RWPE1 (cell line): ENCODE measurements around the gene JMJD8.

Source experiments
- CTCF ChIA-PET: fragments of 350-600 bp; sonication (Branson Sonifier 250); formaldehyde crosslinking; extraction: SDS; loops from one replicate; lab custom pipeline; 2021; lab: Yijun Ruan, JAX
- POLR2A ChIA-PET: fragments of 400-600 bp; formaldehyde crosslinking; extraction: SDS; loops from one replicate; lab custom pipeline; 2020; ENCODE audit warnings: antibody characterized with exemption; ENCODE audit not compliant: low non-redundant PET; lab: Yijun Ruan, JAX
- DNase-seq: peaks from one replicate; pipeline ENCODE4 v3.0.0; 2012; ENCODE audit warnings: low spot score
- H3K27ac ChIP-seq: fragments of 450-650 bp; 2 replicates; pipeline ENCODE4 v1.5.1; 2017
- TF ChIP-seq, protein P1 (sequence below): fragments of 450-650 bp; conservative IDR thresholded peaks from 2 replicates; pipeline ENCODE4 v1.5.1; 2017; ENCODE audit warnings: low read depth, mild to moderate bottlenecking

The JMJD8 gene

DNA sequence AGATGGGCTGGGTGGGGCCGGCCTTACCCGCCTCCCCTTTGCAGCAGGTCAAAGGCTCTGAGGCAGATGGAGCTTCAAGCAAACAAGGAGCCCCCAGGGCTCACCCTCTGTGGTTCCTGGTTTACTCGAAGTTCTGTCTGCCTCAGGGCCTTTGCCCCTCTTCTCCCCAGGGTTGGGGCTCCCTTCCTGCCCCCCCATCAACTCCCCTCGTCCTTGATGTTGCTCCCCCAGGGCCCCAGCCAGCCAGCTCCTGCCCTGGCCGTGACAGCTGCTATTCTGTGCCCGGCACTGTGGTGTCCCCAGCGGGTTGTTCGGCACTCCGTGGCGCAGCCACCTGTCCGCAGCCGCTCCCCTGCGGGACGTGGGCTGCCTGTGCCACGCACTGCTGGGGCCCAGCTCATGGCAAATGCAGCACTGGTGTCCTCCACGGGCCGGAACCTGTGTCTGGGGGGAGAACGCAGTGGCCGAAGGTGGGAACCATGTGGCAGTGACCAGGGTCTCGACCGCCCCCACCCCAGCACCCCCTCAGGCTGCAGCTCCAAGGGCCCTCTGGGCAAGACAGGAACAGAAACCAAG lies 26.5 kb upstream of the JMJD8 start:
- TF ChIP-seq, protein P1, sequence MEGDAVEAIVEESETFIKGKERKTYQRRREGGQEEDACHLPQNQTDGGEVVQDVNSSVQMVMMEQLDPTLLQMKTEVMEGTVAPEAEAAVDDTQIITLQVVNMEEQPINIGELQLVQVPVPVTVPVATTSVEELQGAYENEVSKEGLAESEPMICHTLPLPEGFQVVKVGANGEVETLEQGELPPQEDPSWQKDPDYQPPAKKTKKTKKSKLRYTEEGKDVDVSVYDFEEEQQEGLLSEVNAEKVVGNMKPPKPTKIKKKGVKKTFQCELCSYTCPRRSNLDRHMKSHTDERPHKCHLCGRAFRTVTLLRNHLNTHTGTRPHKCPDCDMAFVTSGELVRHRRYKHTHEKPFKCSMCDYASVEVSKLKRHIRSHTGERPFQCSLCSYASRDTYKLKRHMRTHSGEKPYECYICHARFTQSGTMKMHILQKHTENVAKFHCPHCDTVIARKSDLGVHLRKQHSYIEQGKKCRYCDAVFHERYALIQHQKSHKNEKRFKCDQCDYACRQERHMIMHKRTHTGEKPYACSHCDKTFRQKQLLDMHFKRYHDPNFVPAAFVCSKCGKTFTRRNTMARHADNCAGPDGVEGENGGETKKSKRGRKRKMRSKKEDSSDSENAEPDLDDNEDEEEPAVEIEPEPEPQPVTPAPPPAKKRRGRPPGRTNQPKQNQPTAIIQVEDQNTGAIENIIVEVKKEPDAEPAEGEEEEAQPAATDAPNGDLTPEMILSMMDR: no peak
- H3K27ac ChIP-seq: peak overlapping the region; percentile 95
- DNase-seq: no peak
- POLR2A ChIA-PET: interaction anchor here (0.6 to 0.9 kb wide), 2 partner anchors 22 to 78 kb away, joined by 3 read pairs; partner anchors contain the start of genes CHTF18 and RPUSD1
- CTCF ChIA-PET: interaction anchor here (0.5 to 0.9 kb wide), 3 partner anchors 23 to 93 kb away, joined by 3 to 4 read pairs (median 3); partner anchors contain the start of gene RPUSD1

DNA sequence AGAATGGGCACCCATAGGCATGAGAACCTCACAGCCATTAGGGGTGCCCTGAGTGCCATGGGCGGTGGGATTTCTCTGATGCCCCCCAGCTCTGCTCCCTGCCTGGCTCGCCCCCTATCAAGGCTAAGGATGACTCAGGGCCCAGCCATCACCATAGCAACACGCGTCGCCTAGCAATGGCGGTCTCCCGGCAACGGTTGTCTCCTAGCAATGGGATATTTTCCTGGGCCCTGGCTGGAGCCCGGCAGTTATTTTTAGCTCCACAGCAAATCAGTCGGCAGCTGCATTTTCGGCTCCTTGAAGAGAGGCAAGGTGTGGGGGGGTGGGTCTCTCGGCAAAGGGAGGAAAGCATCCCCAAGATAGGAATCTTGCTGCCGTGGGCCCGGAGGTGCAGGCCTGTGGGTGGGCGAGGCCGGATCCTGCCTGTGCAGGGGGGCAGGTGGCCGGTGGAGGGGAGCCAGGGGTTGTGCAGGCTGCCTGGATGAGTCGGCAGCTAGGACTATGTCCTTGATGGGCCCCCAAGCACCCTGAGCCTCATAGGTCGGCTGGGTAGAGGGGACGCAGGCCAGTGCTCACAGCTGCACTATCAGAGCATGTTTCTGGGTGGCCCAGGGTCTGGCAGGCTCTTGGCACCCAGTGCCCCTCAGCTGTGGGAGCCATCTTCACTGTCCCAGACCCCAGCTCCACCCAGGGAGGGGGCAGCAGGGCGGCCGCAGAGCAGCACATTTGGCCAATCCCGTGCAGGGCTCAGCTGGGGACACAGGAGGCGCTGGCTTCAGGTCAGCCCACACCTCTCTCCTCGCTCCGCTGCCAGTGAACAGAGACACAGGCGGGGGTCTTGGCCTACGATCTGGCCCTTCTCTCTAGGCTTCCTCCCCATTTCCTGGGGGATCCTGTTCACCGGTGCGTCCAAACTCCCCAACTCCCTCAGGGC lies 25.7 kb upstream of the JMJD8 start:
- ChIA-PET POLR2A (interaction anchor here (0.6 to 0.9 kb wide), 2 partner anchors 78 to 1087 kb away, joined by 3 read pairs; partner anchors contain the start of genes CHTF18 and RPUSD1), CTCF (interaction anchor here (0.6 kb wide), 1 partner anchor 393 kb away, joined by 3 read pairs; no protein-coding TSS in a partner anchor)
- H3K27ac ChIP-seq: peak overlapping the region; percentile 95
- TF ChIP-seq, protein P1: no peak
- DNase-seq: peak; percentile 70

DNA sequence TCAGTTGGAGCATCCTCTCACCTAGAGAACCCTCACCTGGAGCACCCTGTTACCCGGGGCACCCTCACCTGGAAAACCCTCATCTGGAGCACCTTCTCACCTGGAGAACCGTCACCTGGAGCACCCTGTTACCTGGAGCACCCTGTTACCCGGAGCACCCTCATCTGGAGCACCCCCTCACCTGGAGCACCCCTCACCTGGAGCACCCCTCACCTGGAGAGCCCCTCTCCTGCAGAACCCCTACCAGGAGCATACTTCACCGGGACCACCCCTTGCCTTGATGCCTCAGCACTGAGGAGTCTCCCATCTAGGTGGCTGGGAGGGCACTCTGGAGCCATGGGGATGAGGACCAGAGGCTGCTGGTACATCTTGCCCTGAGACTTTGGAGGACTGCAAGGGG lies 24.8 kb upstream of the JMJD8 start:
- TF ChIP-seq, protein P1: no peak
- CTCF ChIA-PET: interaction anchor here (0.6 kb wide), 1 partner anchor 394 kb away, joined by 3 read pairs; no protein-coding TSS in a partner anchor
- DNase-seq: no peak
- POLR2A ChIA-PET: interaction anchor here (0.6 kb wide), 1 partner anchor 1088 kb away, joined by 3 read pairs; no protein-coding TSS in a partner anchor
- peak overlapping the region; percentile 95 for H3K27ac ChIP-seq

DNA sequence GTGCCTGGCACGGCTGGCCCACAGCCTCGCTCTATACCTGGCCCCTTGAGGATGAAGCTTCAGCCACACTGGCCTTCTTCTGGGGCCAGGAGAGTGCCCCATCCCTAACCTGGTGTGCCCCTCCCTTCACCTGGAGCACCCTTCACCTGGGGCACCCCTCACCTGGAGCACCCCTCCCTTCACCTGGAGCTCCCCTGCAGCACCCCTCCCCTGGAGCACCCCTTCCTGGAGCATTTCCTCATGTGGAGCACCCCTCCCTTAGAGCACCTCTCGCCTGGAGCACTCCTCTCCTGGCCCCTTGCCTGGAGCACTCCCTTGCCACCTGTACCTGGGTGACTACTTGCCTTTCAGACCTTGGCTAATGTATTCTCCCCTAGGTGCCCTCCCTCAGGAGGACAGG lies 23.9 kb upstream of the JMJD8 start:
- no peak for DNase-seq
- H3K27ac ChIP-seq: peak overlapping the region; percentile 87
- POLR2A ChIA-PET: interaction anchor here (2.0 kb wide), 1 partner anchor 12 kb away, joined by 9 read pairs; no protein-coding TSS in a partner anchor
- CTCF ChIA-PET: interaction anchor here (0.7 to 1.1 kb wide), 2 partner anchors 77 to 767 kb away, joined by 4 to 5 read pairs; no protein-coding TSS in a partner anchor
- TF ChIP-seq, protein P1: no peak

DNA sequence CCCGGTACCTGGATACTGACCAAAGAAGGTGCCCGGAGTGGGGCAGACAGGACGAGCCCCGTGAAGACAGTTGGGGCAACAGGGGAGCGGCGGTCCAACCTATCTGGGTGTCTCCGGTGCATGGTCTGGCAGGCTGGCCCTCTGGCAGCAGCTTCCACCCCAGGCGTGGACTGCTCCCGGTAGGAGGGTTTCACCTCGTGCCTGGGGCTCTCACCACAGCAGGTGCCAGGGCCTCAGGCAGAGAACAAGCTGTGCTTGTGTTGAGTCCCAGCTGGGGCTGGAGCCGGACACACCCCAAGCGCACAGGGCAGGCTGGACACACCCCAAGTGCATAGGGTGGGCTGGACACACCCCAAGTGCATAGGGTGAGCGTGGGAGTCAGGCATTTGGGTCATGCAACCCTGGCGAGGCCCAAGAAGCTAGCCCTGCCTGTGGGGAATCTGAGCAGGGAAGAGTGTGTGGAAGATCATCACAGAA lies 23.0 kb upstream of the JMJD8 start:
- H3K27ac ChIP-seq: peak overlapping the region; percentile 87
- TF ChIP-seq, protein P1: no peak
- DNase-seq: no peak
- POLR2A ChIA-PET: interaction anchor here (2.0 kb wide), 1 partner anchor 11 kb away, joined by 9 read pairs; no protein-coding TSS in a partner anchor
- CTCF ChIA-PET: interaction anchor here (0.6 to 1.1 kb wide), 3 partner anchors 48 to 78 kb away, joined by 3 to 5 read pairs (median 3); partner anchors contain the start of gene WDR90
